Activated CD4-positive, CD25-positive, alpha-beta regulatory T cell treated with anti-CD3 and anti-CD28 coated beads, Interleukin-2, amount 50 U/mL, for 16 hours (primary cell): ENCODE results near the gene IMMP2L.
"Not testable (repeated sequence)": the region's sequence is repeated elsewhere in the genome, so short reads cannot be mapped to it uniquely, and the experiment has no call there.

ENCODE experiments used
- DNase-seq: peaks from one replicate; pipeline ENCODE4 v3.0.0-alpha.2; 2020; ENCODE audit warnings: low read depth, low spot score

The IMMP2L gene

GRCh38 chr7:111077001-111077400, 485.3 kb downstream of the IMMP2L start:
- no peak for DNase-seq

- no peak for DNase-seq
These were observed 486.1 kb downstream of the IMMP2L start for GRCh38 chr7:111076205-111076604.

GRCh38 chr7:111075498-111075897, 486.8 kb downstream of the IMMP2L start:
- DNase-seq = no peak

GRCh38 chr7:111074748-111075146, 487.5 kb downstream of the IMMP2L start:
- DNase-seq = no peak

GRCh38 chr7:111074071-111074747, 488.1 kb downstream of the IMMP2L start:
- no peak for DNase-seq

GRCh38 chr7:111072658-111073057, 489.6 kb downstream of the IMMP2L start:
- not testable (repeated sequence) for DNase-seq

- no peak for DNase-seq
These were observed 490.7 kb downstream of the IMMP2L start for GRCh38 chr7:111071556-111071955.

- DNase-seq = no peak
These were observed 493.7 kb downstream of the IMMP2L start for GRCh38 chr7:111068618-111069017.

GRCh38 chr7:111067682-111068081, 494.6 kb downstream of the IMMP2L start:
- no peak for DNase-seq

GRCh38 chr7:111067251-111067650, 495.0 kb downstream of the IMMP2L start:
- DNase-seq = no peak

GRCh38 chr7:111063166-111063565, 499.1 kb downstream of the IMMP2L start:
- no peak for DNase-seq

- DNase-seq = no peak
These were observed 502.5 kb downstream of the IMMP2L start for GRCh38 chr7:111059833-111060232.

GRCh38 chr7:111057066-111057465, 505.2 kb downstream of the IMMP2L start:
- no peak for DNase-seq

GRCh38 chr7:111056371-111056770, 505.9 kb downstream of the IMMP2L start:
- DNase-seq = no peak

- DNase-seq = no peak
These were observed 509.3 kb downstream of the IMMP2L start for GRCh38 chr7:111053035-111053434.

- DNase-seq = no peak
These were observed 510.5 kb downstream of the IMMP2L start for GRCh38 chr7:111051832-111052231.

- no peak for DNase-seq
These were observed 511.3 kb downstream of the IMMP2L start for GRCh38 chr7:111050875-111051416.

- no peak for DNase-seq
These were observed 512.2 kb downstream of the IMMP2L start for GRCh38 chr7:111049971-111050680.

- DNase-seq = no peak
These were observed 514.7 kb downstream of the IMMP2L start for GRCh38 chr7:111047595-111047994.

- DNase-seq = no peak
These were observed 516.8 kb downstream of the IMMP2L start for GRCh38 chr7:111045449-111045848.

GRCh38 chr7:111043561-111043960, 518.7 kb downstream of the IMMP2L start:
- DNase-seq = no peak

GRCh38 chr7:111042842-111043241, 519.5 kb downstream of the IMMP2L start:
- DNase-seq = no peak

- no peak for DNase-seq
These were observed 520.7 kb downstream of the IMMP2L start for GRCh38 chr7:111041577-111041976.
